ENCODE results near the gene CCDC28A.

The CCDC28A gene

GRCh38 chr6:138833816-138834539 lies 60.4 kb downstream of the CCDC28A start:
- no peak for DNase-seq (ENCODE audit: low read depth)

GRCh38 chr6:138837246-138837645 lies 63.7 kb downstream of the CCDC28A start:
- no peak for DNase-seq (ENCODE audit: low read depth)

Data from fibroblast of gingiva (primary cell).